Activated CD8-positive, alpha-beta memory T cell treated with anti-CD3 and anti-CD28 coated beads for 4 hours (primary cell): ENCODE data around the gene SMG5.
"Not testable (repeated sequence)": the region's sequence is repeated elsewhere in the genome, so short reads cannot be mapped to it uniquely, and the experiment has no call there.

Experiments
- DNase-seq, 2 donors: peaks; one replicate each; pipeline ENCODE4 v3.0.0-alpha.2; 2020; ENCODE audit warnings: low read depth in 2 of 2

Gene SMG5

DNA sequence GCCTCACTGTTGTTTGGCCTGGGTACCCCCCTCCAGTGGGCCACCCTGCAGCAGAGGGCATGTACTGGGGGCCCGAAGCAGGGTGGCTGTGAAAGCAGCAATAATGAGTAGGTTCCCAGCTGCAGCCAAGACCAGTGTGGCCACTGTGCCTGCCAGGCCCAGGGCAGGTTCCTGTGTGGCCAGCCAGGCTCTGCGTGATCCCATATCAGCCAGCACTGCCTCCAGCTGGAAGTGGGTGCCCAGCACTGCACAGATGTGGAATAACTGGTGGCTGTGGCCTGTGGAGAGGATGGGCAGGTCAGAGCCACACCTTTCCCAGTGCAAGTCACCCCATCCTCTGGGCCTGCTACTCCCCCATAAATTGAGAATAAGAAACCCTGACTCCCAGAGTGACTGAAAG is 38.5 kb downstream of the SMG5 start:
- no peak for DNase-seq

DNA sequence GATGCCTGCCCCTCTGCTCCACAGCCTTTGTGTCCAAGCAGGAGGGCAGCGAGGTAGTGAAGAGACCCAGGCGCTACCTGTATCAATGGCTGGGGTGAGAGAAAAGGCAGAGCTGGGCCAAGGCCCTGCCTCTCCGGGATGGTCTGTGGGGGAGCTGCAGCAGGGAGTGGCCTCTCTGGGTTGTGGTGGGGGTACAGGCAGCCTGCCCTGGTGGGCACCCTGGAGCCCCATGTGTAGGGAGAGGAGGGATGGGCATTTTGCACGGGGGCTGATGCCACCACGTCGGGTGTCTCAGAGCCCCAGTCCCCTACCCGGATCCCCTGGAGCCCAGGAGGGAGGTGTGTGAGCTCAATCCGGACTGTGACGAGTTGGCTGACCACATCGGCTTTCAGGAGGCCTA is 39.9 kb downstream of the SMG5 start:
- DNase-seq = no peak

DNA sequence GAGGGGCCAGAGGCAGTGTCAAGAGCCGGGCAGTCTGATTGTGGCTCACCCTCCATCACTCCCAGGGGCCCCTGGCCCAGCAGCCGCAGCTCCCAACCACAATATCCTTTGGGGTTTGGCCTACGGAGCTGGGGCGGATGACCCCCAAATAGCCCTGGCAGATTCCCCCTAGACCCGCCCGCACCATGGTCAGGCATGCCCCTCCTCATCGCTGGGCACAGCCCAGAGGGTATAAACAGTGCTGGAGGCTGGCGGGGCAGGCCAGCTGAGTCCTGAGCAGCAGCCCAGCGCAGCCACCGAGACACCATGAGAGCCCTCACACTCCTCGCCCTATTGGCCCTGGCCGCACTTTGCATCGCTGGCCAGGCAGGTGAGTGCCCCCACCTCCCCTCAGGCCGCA is 40.7 kb downstream of the SMG5 start, which contains the start of gene BGLAP:
Gene BGLAP (plus strand): TSS at position 259 of the 400 bp plus-strand sequence. CDS start 48 bp downstream, at position 307.
- no peak for DNase-seq

DNA sequence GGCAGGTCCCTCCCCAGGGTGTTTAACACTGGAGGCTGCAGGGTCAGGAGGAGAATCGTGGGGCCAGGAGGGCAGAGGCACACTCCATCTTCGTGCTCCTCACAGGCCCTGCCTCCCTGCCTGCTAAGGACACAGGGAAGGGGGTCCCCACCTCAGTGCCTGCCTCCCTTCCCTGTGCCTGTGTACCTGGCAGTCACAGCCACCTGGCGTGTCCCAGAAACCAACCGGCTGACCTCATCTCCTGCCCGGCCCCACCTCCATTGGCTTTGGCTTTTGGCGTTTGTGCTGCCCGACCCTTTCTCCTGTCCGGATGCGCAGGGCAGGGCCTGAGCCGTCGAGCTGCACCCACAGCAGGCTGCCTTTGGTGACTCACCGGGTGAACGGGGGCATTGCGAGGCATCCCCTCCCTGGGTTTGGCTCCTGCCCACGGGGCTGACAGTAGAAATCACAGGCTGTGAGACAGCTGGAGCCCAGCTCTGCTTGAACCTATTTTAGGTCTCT is 41.3 kb downstream of the SMG5 start:
- DNase-seq = no peak

DNA sequence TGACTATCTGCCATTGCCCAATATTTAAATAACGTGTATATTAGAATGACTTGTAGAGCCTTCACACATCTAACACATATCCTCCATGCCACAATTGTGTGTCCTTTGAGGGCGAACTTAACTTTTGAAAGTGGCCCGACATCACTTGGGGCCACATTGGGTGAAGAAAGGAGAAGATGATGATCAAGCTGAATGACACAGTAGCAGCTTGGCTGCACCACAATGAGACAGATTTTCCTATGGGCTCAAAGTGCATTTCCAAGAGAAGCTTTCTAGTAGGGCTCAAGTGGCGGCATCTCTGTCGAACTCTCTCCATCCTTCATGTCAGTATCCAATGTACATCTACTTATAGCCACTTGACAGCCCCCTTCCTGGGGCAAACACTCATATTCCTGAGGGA is 44.4 kb downstream of the SMG5 start:
- DNase-seq = no peak

DNA sequence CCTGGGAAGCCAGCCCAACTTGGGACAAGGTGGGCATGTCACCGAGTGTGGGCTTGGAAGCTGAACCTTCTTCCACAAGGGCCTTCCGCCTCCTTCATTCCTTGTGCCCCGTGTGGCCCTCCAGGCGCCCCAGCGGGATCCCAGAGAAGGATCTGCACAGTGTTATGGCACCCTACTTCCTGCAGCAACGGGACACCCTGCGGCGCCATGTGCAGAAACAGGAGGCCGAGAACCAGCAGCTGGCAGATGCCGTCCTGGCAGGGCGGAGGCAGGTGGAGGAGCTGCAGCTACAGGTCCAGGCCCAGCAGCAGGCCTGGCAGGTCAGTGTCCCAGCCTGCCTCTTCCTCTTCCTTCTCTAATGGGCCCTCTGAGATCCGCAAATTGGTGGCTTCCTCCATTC is 46.5 kb downstream of the SMG5 start:
- no peak for DNase-seq

DNA sequence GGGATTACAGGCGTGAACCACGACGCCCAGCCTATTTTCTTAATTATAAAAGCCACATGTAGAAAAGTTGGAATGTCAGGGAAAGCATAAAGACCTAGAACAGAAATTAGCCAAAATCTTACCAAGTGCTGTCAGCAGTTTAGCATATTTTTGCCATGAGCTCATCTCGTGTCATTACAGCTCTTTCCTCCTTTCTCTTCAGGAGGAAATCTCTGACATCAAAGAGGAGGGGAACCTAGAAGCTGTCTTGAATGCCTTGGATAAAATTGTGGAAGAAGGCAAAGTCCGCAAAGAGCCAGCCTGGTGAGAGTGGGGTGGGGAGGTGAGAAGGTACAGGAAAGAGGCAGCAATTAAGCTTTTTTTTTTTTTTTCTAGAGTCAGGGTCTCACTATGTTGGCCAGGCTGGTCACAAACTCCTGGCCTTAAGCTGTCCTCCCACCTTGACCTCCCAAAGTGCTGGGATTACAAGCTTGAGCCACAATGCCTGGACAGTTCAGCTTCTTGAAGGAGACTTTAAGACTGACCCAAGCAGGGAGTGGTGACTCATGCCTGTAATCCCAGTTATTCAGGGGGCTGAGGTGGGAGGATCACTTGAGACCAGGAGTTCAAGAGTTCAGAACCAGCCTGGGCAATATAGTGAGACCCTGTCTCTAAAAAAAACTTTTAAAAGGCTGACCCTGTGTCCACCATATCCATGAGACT is 49.0 kb downstream of the SMG5 start:
- DNase-seq = no peak

DNA sequence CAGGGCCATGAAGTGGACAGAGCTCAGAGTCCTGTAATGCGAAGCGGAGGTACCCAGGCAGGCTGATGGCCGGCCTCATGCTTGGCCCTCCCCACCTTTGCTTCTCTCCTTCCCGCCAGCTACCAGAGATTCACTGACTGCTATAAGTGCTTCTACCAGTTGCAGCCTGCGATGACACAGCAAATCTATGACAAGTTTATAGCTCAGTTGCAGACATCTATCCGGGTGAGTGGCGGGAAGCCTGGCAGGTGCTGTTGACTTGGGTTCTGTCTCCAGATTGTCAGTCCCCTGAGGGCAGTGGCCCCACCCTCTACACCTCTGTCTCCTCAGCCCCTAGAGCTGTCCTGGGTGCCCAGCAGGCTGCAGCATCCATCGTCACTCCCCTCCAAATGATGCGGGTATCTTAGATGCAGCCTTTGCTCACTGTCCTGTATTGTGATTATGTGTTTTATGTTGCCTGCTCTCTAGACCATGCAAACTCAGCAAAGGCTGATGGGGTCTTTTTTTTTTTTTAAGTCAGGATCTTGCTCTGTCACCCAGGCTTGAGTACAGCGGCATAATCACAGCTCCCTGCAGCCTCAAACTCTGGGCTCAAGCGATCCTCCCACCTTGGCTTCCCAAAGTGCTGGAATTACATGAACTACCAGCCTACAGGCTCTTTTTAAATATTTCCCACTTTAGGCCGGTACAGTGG is 50.3 kb downstream of the SMG5 start:
- no peak for DNase-seq

DNA sequence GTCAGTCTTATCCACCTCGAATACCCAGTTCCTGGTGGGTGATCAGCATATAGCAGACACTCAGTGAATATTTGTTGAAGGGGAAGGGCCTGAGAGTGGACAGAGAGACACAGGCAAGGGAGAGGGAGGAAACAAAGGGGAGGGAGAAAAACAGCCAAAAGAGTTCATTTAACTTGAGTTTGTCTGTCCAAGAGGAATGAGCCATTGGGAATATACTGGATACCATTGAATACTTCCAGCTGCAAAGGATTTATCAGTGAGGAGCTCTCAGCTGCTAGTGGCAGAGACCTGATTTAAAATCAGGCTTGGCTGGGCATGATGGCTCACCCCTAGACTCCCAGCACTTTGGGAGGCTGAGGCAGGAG is 52.2 kb downstream of the SMG5 start:
- no peak for DNase-seq

DNA sequence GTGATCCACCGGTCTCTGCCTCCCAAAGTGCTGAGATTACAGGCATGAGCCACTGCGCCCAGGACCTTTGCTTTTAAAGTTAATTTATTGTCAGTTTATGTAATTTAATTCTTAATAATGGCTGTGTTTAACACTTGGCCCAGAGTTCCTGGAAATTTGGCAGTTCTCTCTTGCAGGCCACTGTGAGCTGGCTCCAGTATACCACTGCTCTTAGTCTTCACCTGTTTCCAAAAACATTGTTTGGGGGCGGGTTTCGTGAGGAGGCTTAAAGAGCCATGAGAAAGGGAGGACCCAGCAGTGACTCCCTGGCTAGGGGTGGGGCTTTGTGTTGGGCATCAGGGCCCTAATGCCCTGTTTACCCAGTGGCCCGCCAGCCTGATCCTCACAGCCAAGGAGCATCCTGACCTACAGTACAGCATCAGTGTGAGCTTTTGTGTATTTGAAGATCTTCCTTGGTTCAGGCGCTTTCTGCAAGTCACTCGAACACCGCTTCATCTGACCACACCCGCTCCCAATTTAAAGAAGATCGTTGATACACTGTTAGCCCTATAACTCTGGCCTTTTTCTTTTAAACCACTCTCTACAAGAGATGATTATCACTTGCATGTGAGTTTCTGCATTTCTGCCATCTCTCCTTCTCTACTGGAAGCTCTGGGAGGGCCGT is 52.7 kb downstream of the SMG5 start:
- DNase-seq = no peak

DNA sequence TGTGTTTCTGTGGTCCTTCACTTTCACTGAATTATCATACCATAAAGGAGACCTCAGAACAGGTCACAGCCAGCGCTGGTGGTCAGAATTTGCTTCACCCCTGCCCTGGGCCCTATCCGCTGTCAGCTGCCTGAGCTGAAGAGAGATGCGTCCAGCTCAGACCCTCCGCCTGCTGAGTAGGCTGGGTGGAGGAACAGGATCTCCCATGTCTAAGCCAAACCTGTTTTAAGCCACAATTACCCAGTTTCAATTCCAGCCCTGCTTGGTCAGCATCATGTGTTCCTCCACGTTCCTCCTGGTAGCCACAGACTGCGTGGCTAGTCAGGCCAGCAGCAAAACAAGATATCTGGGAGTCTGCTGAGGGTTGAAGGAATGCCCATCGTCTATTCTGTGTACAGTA is 54.1 kb downstream of the SMG5 start:
- no peak for DNase-seq

DNA sequence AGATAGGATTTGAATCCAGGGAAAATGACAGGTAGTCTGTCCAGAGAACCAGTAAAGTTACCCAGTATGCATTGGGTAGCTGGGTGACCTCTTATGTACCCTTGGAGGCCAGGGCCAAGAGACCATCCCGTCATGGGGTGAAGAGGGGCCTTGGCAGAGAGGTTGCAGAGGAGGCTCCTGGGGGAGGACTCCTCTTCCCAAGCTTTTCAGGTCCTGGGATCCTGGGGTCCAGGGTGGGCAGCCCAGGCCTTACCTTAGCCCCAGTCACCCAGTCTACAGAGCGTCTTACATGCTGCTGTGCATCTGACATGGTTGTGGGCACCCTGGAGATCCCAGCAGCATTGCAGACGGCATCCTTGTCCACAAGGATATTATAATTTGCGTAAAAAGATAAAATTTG is 55.8 kb downstream of the SMG5 start:
- no peak for DNase-seq

DNA sequence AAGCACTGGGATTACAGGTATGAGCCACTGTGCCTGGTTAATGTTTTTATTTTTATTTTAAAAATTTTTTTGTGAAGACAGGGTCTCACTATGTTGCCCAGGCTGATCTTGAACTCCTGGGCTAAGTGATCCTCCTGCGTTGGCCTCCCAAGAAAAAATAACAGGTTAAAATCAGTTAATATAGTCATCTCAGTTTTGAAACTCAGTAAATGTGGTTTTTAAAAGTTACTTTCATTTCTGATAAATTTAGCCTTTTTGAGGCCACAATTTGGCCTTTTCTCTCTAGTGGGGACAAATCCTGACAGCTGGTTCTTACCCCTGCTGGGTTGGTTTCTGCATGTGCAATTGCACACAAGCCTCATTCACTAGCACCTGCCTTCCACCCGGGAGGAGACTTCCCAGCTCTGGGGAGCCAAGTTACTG is 56.5 kb downstream of the SMG5 start:
- no peak for DNase-seq

DNA sequence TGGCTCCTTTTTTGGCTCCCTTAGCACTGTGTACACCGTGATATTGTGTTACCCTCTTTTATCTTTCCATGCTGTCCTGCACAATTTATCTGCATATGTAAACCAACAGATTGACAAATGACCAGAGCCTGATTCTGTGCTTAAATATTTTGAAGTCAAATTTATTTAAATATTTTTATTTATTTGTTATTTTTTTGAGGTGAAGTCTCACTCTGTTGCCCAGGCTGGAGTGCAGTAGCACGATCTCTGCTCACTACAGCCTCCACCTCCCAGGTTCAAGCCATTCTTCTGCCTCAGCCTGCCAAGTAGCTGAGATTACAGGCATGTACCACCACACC is 57.0 kb downstream of the SMG5 start:
- no peak for DNase-seq

DNA sequence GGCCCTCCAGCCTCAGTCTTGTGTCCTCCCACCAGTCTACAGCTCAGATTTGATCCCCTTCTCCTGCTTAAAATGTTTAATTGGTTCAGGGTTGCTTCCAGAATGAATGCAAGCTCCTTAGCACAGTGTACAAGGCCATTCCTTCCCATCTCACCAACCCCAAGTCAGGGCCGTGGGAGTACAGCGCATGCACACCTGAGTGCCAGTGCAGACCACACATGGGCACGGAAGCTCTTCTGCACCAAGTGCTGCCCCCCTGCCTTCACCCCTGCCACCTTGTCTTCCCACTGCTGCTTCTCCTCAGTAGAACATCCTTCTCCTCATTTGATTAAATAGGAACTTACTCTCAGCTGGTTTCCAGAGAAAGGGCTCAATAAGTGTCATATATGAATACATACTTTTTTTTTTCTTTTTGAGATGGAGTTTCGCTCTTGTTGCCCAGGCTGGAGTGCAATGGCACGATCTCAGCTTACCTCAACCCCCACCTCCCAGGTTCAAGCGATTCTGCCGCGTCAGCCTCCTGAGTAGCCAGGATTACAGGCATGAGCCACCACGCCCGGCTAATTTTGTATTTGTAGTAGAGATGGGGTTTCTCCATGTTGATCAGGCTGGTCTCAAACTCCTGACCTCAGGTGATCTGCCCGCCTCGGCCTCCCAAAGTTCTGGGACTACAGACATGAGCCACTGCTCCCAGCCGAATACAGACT is 60.5 kb downstream of the SMG5 start:
- no peak for DNase-seq

DNA sequence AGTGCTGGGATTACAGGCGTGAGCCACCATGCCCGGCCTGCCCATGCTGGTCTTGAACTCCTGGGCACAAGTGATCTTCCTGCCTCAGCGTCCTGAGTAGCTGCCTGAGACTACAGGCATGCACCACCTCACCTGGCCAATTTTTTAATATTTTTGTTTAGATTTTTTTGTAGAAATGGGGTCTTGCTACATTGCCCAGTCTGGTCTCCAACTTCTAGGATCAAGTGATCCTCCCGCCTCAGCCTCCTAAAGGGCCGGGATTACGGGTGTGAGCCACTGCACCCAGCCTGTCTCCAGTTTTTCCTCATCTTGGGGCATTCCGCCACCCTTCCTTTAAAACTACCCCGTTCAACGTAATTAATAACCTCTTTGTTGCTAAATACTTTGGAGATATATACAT is 62.4 kb downstream of the SMG5 start:
- DNase-seq = no peak

DNA sequence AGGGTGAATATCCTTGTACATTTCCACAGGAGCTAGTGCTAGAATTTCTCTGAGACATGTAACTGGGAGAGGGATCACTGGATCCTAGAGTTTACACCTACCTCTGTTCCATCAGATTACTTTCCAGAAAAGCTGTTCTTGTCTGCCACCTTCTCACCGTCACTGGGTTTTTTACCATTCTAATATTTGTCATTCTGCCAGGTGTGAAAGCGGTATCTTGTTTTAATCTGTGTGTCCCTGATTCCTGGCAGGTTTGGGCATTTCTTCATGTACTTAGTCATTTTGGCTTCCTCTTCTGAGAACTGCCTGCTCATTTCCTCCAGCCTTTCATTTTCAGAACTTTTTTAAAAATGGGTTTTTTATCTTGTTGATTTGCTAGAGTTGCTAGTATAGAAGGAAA is 64.8 kb downstream of the SMG5 start:
- DNase-seq = peak in 1 of 2 donors; percentile 19

DNA sequence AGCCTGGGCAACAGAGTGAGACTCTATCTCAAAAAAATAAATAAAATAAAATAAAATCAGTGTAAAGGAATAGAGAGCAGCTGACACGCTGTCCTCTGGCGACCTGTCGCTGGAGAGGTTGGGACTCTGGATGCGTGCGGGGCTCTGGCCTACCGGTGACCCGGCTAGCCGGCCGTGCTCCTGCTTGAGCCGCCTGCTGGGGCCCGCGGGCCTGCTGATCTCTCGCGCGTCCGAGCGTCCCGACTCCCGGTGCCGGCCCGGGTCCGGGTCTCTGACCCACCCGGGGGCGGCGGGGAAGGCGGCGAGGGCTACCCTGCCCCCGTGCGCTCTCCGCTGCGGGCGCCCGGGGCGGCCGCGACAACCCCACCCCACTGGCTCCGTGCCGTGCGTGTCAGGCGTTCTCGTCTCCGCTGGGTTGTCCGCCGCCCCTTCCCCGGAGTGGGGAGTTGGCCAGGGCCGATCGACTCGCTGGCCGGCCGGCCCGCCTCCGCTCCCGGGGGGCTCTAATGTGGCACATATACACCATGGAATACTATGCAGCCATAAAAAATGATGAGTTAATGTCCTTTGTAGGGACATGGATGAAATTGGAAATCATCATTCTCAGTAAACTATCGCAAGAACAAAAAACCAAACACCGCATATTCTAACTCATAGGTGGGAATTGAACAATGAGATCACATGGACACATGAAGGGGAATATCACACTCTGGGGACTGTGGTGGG is 66.1 kb downstream of the SMG5 start:
- DNase-seq = not testable (repeated sequence)

DNA sequence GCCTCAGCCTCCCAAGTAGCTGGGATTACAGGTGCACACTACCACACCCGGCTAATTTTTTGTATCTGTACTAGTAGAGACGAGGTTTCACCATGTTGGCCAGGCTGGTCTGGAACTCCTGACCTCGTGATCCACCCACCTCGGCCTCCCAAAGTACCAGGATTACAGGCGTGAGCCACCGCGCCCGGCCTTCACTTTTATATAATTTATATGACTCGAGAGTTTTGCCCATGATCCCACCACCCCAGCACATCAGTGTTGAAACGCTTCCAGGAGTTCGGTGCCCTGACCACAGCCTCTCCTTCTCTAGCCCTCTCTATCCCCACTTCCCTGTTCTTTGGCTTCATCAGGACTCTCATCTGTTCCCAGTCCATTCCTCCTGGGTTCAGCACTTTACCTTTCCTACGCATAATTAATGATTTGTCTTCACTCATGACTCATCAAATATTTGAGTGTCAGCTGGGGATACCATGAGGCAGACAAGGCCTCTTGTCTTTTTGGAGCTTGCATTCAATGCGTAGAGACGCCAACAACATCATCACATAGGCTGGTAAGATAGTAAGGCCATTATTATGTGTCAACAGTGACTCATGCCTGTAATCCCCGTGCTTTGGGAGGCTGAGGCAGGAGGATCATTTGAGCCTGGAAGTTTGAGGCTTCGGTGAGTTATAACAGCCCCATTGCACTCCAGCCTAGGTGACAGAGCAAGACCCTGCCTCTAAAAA is 68.4 kb downstream of the SMG5 start:
- no peak for DNase-seq

DNA sequence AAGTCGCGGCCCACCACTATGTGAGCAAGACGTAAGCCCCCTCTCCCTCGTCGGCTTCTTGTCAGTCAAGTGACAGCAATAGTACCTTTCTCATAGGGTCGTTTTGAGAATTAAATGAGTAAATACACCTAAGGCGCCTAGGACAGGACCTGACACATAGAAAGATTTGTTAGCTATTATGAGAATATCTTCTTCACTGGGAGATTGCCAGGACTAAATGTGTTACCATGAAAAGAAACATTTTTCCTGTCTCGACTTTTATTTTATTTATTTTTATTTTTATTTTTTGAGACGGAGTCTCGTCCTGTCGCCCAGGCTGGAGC is 69.0 kb downstream of the SMG5 start:
- no peak for DNase-seq
